ENCODE measurements around the gene AJAP1.

DNA sequence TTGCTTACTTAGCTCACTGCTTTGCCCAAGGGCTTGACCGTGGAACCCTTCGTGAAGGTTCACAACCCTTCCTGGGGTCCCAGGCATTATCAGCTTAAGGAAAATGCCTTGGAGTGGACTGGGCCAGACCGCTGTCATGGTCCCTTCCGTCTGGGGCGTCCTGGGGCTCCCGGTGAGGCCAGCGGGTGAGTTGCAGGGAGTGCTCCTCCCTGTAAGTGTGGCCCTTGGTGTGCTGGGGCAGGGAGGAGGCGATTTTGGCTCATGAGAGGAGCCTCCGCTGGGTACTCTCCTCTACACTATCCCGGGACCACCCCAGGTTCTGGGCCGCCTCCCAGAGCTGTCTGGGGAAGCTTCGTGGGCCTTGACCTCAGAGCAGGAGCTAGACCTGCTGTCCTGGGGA lies 48.1 kb downstream of the AJAP1 start:
- TF ChIP-seq, protein P1, sequence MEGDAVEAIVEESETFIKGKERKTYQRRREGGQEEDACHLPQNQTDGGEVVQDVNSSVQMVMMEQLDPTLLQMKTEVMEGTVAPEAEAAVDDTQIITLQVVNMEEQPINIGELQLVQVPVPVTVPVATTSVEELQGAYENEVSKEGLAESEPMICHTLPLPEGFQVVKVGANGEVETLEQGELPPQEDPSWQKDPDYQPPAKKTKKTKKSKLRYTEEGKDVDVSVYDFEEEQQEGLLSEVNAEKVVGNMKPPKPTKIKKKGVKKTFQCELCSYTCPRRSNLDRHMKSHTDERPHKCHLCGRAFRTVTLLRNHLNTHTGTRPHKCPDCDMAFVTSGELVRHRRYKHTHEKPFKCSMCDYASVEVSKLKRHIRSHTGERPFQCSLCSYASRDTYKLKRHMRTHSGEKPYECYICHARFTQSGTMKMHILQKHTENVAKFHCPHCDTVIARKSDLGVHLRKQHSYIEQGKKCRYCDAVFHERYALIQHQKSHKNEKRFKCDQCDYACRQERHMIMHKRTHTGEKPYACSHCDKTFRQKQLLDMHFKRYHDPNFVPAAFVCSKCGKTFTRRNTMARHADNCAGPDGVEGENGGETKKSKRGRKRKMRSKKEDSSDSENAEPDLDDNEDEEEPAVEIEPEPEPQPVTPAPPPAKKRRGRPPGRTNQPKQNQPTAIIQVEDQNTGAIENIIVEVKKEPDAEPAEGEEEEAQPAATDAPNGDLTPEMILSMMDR (IDR thresholded peaks at IDR 0.05; ENCODE audit: low read depth, low read length) = no peak
- no peak for TF ChIP-seq EZH2phosphoT487 (IDR thresholded peaks at IDR 0.05; ENCODE audit: low read depth)

Measured in OCI-LY3 (cell line).